ENCODE measurements around the gene MAST3. TPM values are rescaled to one million over a fixed set of nuclear protein-coding genes. Genes with fewer than 3 reads are reported as not detected.

The MAST3 gene
- total and polyA plus RNA-seq, 2 of the 13 experiments (the other 11 are each of a cell fraction or from before 2014, with no cell fraction given), result 4.1 to 4.6 TPM

DNA sequence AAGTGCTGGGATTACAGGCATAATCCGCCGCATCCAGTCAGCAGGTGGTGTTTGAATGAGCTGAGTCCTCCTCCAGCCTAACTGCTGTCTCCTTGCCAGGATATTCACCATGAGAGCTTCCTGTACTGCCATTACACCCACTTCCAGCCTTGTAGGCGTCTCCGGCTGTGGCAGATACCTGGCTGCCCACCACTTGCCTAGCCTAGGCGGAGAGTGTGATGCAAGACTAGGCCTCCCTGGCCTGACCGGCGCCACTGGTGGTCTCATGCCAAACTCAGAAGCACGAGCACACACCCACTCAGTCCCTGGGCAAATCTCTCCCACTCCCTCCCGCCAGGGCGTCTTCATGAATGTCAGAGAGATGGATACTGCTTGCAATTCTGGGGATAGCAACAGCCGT, 27.4 kb upstream of the MAST3 start:
- H3K4me2 ChIP-seq (ENCODE audit: low read depth, low read length), result no peak overlapping the region
- no peak; the same call in 2 of the 3 replicates for ATAC-seq
- in situ Hi-C loops (cut with HindIII; ENCODE audit: extremely low pct_ligation_motif_present, low pct_unique_long_range_greater_than_20kb), result loop anchor here (25.0 kb wide), 1 partner anchor 133 kb away; the partner anchor contains the start of gene CCDC124
- H3K9me3 ChIP-seq (ENCODE audit: low read length), result no peaks in the 10 kb centered on the region
- 18% methylated on average over 10 of the region's 11 CpGs for WGBS (ENCODE audit: low lambda C conversion rate)
- peaks cover 0 to 19% of the 10 kb centered on the region in 2 experiments; a peak in 3 of 5 replicates for H3K27me3 ChIP-seq (ENCODE audit: control insufficient read depth in 1 of 2, insufficient read depth in 2 of 2, low read length in 2 of 2)
- no peaks in the 10 kb centered on the region for H3K36me3 ChIP-seq (replicated peaks in 1 of 2; ENCODE audit: control insufficient read depth in 1 of 2, insufficient read depth in 2 of 2, low read length in 2 of 2)
- H3K4me1 ChIP-seq (ENCODE audit: insufficient read depth, low read length), result 0 out of 2 replicates have a peak, but pooled peaks cover under 1% of the 10 kb centered on the region
- no peak overlapping the region for H2AFZ ChIP-seq (ENCODE audit: low read length)
- ChIA-PET CTCF (ENCODE audit: low intra/inter-chr PET ratio, low total read pairs) (no interaction called here), POLR2A (no interaction called here)
- H3K27ac ChIP-seq (ENCODE audit: extremely low read length, insufficient read depth, low read length), result no peak overlapping the region
- no peaks in the 10 kb centered on the region for H3K79me2 ChIP-seq (ENCODE audit: insufficient read depth, low read length)
- no peak overlapping the region for H3K4me3 ChIP-seq (replicated peaks in 1 of 3; ENCODE audit: insufficient read depth in 1 of 3, low read depth in 2 of 3, low read length in 3 of 3)
- no peaks in the 10 kb centered on the region for H4K20me1 ChIP-seq (ENCODE audit: insufficient read depth, low read length)
- FAIRE-seq, result no peak
- H3K9ac ChIP-seq (ENCODE audit: insufficient read depth, low read depth, low read length), result no peak overlapping the region
- TF ChIP-seq ZNF160 (CRISPR knock-in tag; IDR thresholded peaks at IDR 0.05), result no peak
- TF ChIP-seq, protein P1, sequence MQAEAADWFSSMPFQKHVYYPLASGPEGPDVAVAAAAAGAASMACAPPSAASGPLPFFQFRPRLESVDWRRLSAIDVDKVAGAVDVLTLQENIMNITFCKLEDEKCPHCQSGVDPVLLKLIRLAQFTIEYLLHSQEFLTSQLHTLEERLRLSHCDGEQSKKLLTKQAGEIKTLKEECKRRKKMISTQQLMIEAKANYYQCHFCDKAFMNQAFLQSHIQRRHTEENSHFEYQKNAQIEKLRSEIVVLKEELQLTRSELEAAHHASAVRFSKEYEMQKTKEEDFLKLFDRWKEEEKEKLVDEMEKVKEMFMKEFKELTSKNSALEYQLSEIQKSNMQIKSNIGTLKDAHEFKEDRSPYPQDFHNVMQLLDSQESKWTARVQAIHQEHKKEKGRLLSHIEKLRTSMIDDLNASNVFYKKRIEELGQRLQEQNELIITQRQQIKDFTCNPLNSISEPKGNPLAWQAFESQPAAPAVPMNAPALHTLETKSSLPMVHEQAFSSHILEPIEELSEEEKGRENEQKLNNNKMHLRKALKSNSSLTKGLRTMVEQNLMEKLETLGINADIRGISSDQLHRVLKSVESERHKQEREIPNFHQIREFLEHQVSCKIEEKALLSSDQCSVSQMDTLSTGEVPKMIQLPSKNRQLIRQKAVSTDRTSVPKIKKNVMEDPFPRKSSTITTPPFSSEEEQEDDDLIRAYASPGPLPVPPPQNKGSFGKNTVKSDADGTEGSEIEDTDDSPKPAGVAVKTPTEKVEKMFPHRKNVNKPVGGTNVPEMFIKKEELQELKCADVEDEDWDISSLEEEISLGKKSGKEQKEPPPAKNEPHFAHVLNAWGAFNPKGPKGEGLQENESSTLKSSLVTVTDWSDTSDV (CRISPR knock-in tag; IDR thresholded peaks at IDR 0.05), result no peak
- TF ChIP-seq ZNF775 (CRISPR knock-in tag; IDR thresholded peaks at IDR 0.05; ENCODE audit: borderline replicate concordance), result no peak
- no peak for TF ChIP-seq BRCA1 (CRISPR knock-in tag; IDR thresholded peaks at IDR 0.05)
- no peak for TF ChIP-seq CCAR2 (optimal IDR thresholded peaks at IDR 0.05; ENCODE audit: low read depth, low read length)
- no peak for TF ChIP-seq TSC22D2 (CRISPR knock-in tag; IDR thresholded peaks at IDR 0.05; ENCODE audit: borderline replicate concordance)
- no peak for TF ChIP-seq ETV5 (CRISPR knock-in tag; IDR thresholded peaks at IDR 0.05; ENCODE audit: borderline replicate concordance)
- TF ChIP-seq ZNF674 (CRISPR knock-in tag; IDR thresholded peaks at IDR 0.05; ENCODE audit: low read depth), result no peak
- TF ChIP-seq, protein P2, sequence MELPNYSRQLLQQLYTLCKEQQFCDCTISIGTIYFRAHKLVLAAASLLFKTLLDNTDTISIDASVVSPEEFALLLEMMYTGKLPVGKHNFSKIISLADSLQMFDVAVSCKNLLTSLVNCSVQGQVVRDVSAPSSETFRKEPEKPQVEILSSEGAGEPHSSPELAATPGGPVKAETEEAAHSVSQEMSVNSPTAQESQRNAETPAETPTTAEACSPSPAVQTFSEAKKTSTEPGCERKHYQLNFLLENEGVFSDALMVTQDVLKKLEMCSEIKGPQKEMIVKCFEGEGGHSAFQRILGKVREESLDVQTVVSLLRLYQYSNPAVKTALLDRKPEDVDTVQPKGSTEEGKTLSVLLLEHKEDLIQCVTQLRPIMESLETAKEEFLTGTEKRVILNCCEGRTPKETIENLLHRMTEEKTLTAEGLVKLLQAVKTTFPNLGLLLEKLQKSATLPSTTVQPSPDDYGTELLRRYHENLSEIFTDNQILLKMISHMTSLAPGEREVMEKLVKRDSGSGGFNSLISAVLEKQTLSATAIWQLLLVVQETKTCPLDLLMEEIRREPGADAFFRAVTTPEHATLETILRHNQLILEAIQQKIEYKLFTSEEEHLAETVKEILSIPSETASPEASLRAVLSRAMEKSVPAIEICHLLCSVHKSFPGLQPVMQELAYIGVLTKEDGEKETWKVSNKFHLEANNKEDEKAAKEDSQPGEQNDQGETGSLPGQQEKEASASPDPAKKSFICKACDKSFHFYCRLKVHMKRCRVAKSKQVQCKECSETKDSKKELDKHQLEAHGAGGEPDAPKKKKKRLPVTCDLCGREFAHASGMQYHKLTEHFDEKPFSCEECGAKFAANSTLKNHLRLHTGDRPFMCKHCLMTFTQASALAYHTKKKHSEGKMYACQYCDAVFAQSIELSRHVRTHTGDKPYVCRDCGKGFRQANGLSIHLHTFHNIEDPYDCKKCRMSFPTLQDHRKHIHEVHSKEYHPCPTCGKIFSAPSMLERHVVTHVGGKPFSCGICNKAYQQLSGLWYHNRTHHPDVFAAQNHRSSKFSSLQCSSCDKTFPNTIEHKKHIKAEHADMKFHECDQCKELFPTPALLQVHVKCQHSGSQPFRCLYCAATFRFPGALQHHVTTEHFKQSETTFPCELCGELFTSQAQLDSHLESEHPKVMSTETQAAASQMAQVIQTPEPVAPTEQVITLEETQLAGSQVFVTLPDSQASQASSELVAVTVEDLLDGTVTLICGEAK (IDR thresholded peaks at IDR 0.05), result no peak
- TF ChIP-seq, protein P2 (CRISPR knock-in tag; IDR thresholded peaks at IDR 0.05), result no peak
- no peak for TF ChIP-seq ZNF549 (CRISPR knock-in tag; IDR thresholded peaks at IDR 0.05)
- TF ChIP-seq ZBTB1 (CRISPR knock-in tag; IDR thresholded peaks at IDR 0.05; ENCODE audit: borderline replicate concordance), result no peak
- TF ChIP-seq ZNF205 (CRISPR knock-in tag; IDR thresholded peaks at IDR 0.05), result no peak
- no peak for DNase-seq (ENCODE audit: low spot score)
- no TSS peak for BruUV-seq (replicated peaks)
- intact Hi-C loops (cut with micrococcal nuclease; ENCODE audit: unreplicated experiment), result no loop called here

Measured in HepG2 (cell line).